ENCODE results near the gene CDYL2. TPM values are rescaled to one million over a fixed set of nuclear protein-coding genes. Genes with fewer than 3 reads are reported as not detected.

The CDYL2 gene
- total RNA-seq, 1 donor from 2014 or later = 26.5 TPM

DNA sequence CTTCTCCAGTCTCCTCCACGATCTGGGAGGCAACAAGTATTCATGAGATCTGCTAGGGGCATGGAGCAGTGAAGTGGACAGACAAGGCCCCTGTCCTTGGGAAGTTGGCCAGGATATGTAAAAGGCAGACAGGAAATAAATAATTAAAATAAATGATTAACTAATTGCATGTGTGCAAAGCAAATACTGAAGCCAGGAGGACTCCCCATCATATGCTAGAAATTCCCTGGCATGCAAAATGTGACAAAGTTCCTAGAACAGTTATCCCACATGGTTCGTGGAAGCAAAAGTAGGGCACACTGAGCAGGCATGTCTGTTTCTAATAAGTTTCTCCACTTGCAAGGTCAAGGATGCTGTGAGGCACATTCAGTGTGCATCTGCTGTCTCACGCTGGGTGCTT lies 86.8 kb downstream of the CDYL2 start:
- Mint-ChIP-seq H3K27ac (ENCODE audit: unreplicated experiment) (no peak overlapping the region), H3K27me3 (ENCODE audit: low read depth, unreplicated experiment) (no peaks in the 10 kb centered on the region), H3K9me3 (ENCODE audit: unreplicated experiment) (peaks cover 7% of the 10 kb centered on the region), H3K36me3 (ENCODE audit: low read depth, unreplicated experiment) (peaks cover 3% of the 10 kb centered on the region), H3K4me3 (ENCODE audit: unreplicated experiment) (no peak overlapping the region), H3K4me1 (ENCODE audit: low read depth, unreplicated experiment) (peaks cover 9% of the 10 kb centered on the region)
- H4K20me1 ChIP-seq (ENCODE audit: insufficient read depth, low read length) = peaks cover 30% of the 10 kb centered on the region
- H3K79me2 ChIP-seq (ENCODE audit: insufficient read depth, low read length) = no peaks in the 10 kb centered on the region
- H3K27me3 ChIP-seq (ENCODE audit: insufficient read depth, low read length) = no peaks in the 10 kb centered on the region
- no peak overlapping the region for H3K4me3 ChIP-seq (ENCODE audit: insufficient read depth, low read depth, low read length)
- no peaks in the 10 kb centered on the region for H3K4me1 ChIP-seq (ENCODE audit: insufficient read depth, low read length)
- peaks cover 6% of the 10 kb centered on the region for H3K9me3 ChIP-seq (ENCODE audit: insufficient read depth, low read depth, low read length)
- H3K4me2 ChIP-seq (ENCODE audit: low read length) = no peak overlapping the region
- no peak overlapping the region for H3K27ac ChIP-seq (ENCODE audit: low read depth, low read length)
- H3K9ac ChIP-seq (ENCODE audit: low read length) = no peak overlapping the region
- H2AFZ ChIP-seq (ENCODE audit: low read depth, low read length) = no peak overlapping the region
- H3K36me3 ChIP-seq (ENCODE audit: insufficient read depth, low read length) = no peaks in the 10 kb centered on the region
- no peak for TF ChIP-seq EZH2 (IDR thresholded peaks at IDR 0.05; ENCODE audit: insufficient read depth, low read length)
- FAIRE-seq = no peak
- no peak for DNase-seq (ENCODE audit: low read depth)

DNA sequence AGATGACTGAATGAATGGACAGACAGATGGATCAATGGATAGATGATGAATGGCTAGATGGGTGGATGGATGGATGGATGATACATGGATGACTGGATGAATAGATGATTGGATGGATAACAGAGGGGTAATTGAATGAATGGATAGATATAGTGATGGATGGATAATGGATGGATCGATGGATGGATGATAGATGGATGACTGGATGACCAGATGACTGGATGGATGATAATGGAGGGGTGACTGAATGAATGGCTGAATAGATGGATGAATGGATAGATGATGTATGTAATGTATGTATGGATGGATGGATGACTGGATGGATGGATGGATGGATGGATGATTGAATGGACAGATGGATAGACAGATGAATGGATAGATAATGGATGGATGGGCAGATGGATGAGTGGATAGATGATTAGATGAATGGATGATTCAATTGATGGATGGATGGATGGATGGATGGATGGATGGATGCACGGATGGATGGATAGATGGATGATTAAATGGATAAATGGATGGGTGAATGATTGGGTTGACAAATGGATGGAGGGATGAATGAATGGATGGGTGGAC lies 87.7 kb downstream of the CDYL2 start:
- no peak overlapping the region for H3K4me3 Mint-ChIP-seq (ENCODE audit: unreplicated experiment)
- Histone ChIP-seq H3K4me1 (ENCODE audit: insufficient read depth, low read length) (no peaks in the 10 kb centered on the region), H3K4me3 (ENCODE audit: insufficient read depth, low read depth, low read length) (no peak overlapping the region), H3K9ac (ENCODE audit: low read length) (no peak overlapping the region), H3K9me3 (ENCODE audit: insufficient read depth, low read depth, low read length) (peaks cover 2% of the 10 kb centered on the region), H3K4me2 (ENCODE audit: low read length) (no peak overlapping the region), H3K79me2 (ENCODE audit: insufficient read depth, low read length) (no peaks in the 10 kb centered on the region), H3K27me3 (ENCODE audit: insufficient read depth, low read length) (no peaks in the 10 kb centered on the region), H3K27ac (ENCODE audit: low read depth, low read length) (no peak overlapping the region), H4K20me1 (ENCODE audit: insufficient read depth, low read length) (peaks cover 32% of the 10 kb centered on the region), H3K36me3 (ENCODE audit: insufficient read depth, low read length) (no peaks in the 10 kb centered on the region), H2AFZ (ENCODE audit: low read depth, low read length) (no peak overlapping the region)
- no peaks in the 10 kb centered on the region for H3K36me3 Mint-ChIP-seq (ENCODE audit: low read depth, unreplicated experiment)
- FAIRE-seq (no peak), DNase-seq (ENCODE audit: low read depth) (no peak)
- H3K9me3 Mint-ChIP-seq (ENCODE audit: unreplicated experiment) = peaks cover 3% of the 10 kb centered on the region
- H3K4me1 Mint-ChIP-seq (ENCODE audit: low read depth, unreplicated experiment) = peaks cover 9% of the 10 kb centered on the region
- H3K27me3 Mint-ChIP-seq (ENCODE audit: low read depth, unreplicated experiment) = no peaks in the 10 kb centered on the region
- H3K27ac Mint-ChIP-seq (ENCODE audit: unreplicated experiment) = no peak overlapping the region
- TF ChIP-seq EZH2 (IDR thresholded peaks at IDR 0.05; ENCODE audit: insufficient read depth, low read length) = no peak
- TF ChIP-seq, protein P1, sequence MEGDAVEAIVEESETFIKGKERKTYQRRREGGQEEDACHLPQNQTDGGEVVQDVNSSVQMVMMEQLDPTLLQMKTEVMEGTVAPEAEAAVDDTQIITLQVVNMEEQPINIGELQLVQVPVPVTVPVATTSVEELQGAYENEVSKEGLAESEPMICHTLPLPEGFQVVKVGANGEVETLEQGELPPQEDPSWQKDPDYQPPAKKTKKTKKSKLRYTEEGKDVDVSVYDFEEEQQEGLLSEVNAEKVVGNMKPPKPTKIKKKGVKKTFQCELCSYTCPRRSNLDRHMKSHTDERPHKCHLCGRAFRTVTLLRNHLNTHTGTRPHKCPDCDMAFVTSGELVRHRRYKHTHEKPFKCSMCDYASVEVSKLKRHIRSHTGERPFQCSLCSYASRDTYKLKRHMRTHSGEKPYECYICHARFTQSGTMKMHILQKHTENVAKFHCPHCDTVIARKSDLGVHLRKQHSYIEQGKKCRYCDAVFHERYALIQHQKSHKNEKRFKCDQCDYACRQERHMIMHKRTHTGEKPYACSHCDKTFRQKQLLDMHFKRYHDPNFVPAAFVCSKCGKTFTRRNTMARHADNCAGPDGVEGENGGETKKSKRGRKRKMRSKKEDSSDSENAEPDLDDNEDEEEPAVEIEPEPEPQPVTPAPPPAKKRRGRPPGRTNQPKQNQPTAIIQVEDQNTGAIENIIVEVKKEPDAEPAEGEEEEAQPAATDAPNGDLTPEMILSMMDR (IDR thresholded peaks at IDR 0.05; ENCODE audit: insufficient read depth, low read depth, low read length) = no peak

DNA sequence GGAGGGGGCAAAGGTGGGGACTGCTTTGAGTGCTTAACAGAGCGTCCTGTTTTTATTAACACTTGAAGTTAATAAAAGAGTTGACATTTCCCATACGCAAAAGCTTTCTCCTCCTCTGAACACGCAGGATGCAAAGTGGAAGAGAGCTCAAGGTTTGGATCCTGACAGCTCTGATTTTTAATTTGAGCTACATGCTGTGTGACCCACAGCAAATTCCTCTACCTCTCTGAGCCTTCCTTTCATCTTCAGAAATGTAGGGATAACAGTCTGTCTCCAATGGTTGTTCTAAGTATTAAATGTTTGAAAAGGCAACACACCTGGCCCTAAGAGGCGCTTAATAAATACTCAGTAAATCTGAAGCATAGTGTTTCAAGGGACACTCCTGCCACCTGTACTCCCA lies 93.0 kb downstream of the CDYL2 start:
- Mint-ChIP-seq H3K9me3 (ENCODE audit: unreplicated experiment) (peaks cover 2% of the 10 kb centered on the region), H3K36me3 (ENCODE audit: low read depth, unreplicated experiment) (no peaks in the 10 kb centered on the region)
- no peak for FAIRE-seq

More for the DNA sequence above, 93.0 kb downstream of the CDYL2 start:
- Histone ChIP-seq H2AFZ (ENCODE audit: low read depth, low read length) (no peak overlapping the region), H3K4me1 (ENCODE audit: insufficient read depth, low read length) (no peaks in the 10 kb centered on the region), H3K9me3 (ENCODE audit: insufficient read depth, low read depth, low read length) (no peaks in the 10 kb centered on the region), H3K36me3 (ENCODE audit: insufficient read depth, low read length) (no peaks in the 10 kb centered on the region), H4K20me1 (ENCODE audit: insufficient read depth, low read length) (peaks cover 7% of the 10 kb centered on the region), H3K9ac (ENCODE audit: low read length) (no peak overlapping the region), H3K27ac (ENCODE audit: low read depth, low read length) (no peak overlapping the region), H3K27me3 (ENCODE audit: insufficient read depth, low read length) (no peaks in the 10 kb centered on the region), H3K4me2 (ENCODE audit: low read length) (no peak overlapping the region), H3K79me2 (ENCODE audit: insufficient read depth, low read length) (no peaks in the 10 kb centered on the region), H3K4me3 (ENCODE audit: insufficient read depth, low read depth, low read length) (no peak overlapping the region)
- Mint-ChIP-seq H3K27me3 (ENCODE audit: low read depth, unreplicated experiment) (no peaks in the 10 kb centered on the region), H3K27ac (ENCODE audit: unreplicated experiment) (no peak overlapping the region), H3K4me1 (ENCODE audit: low read depth, unreplicated experiment) (no peaks in the 10 kb centered on the region), H3K4me3 (ENCODE audit: unreplicated experiment) (no peak overlapping the region)
- TF ChIP-seq, protein P1 (IDR thresholded peaks at IDR 0.05; ENCODE audit: insufficient read depth, low read depth, low read length) = no peak
- no peak for TF ChIP-seq EZH2 (IDR thresholded peaks at IDR 0.05; ENCODE audit: insufficient read depth, low read length)
- no peak for DNase-seq (ENCODE audit: low read depth)
